GM10847 (cell line): ENCODE data around the gene TP53TG3.
"Not testable (repeated sequence)": the region's sequence is repeated elsewhere in the genome, so short reads cannot be mapped to it uniquely, and the experiment has no call there.

Experiments
- POLR2A ChIP-seq: IDR thresholded peaks from 2 replicates; pipeline ENCODE4 v1.6.1; 2011; ENCODE audit not compliant: insufficient read length; ENCODE audit errors: extremely low read depth

The TP53TG3 gene

DNA sequence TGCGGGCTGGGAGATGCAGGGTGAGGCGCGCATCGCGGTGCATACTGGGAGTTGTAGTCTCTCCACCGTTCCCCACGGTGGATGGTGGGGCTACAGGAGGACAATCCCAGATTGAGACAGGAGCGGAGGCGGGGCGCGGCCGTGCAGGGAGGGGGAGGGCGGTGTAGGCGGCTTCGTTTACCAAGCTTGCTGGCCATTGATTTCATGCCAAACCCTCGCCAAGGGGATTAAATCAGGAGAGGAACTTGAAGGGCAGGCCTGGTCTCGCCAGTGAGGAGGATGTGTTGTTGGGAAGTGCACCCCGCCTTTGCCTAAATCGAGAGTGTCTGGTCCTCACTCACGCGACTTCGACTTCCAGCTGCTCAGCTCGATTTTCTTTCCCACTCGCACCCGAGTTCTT is at the start of gene TP53TG3:
TP53TG3 (minus strand) TSS at position 101 of the 400 bp plus-strand sequence; CDS start at position 33, 68 bp downstream.
- not testable (repeated sequence) for TF ChIP-seq POLR2A
